GM12878 (cell line): ENCODE data around the gene POLR3A. TPM values are rescaled to one million over a fixed set of nuclear protein-coding genes. Genes with fewer than 3 reads are reported as not detected.

ENCODE experiments used
- ATAC-seq: fragments of 200-7000 bp; cut with Tn5 transposase; 3 replicates; pipeline ENCODE4 v1.9.1; 2020; ENCODE audit warnings: mild to moderate bottlenecking, moderate library complexity
- BruUV-seq: library from RNA; stranded (reverse); fragments of 400-500 nt; replicated peaks from 2 replicates; lab custom pipeline; 2021; lab: Mats Ljungman, UMichigan
- CTCF ChIA-PET: fragments of 300-600 bp; sonication (Branson Sonifier 250); formaldehyde crosslinking; extraction: SDS; loops from one replicate; lab custom pipeline; 2021; ENCODE audit warnings: inconsistent platforms; lab: Yijun Ruan, JAX
- POLR2A ChIA-PET: fragments of 350-600 bp; formaldehyde crosslinking; extraction: SDS; loops from one replicate; lab custom pipeline; 2021; ENCODE audit warnings: inconsistent platforms; lab: Charles Lee
- RAD21 ChIA-PET: fragments of 300-600 bp; sonication (Branson Sonifier 250); formaldehyde crosslinking; loops from one replicate; lab custom pipeline; 2023; ENCODE audit warnings: antibody characterized with exemption; ENCODE audit not compliant: unreplicated experiment; lab: Charles Lee
- SMC1A ChIA-PET: fragments of 300-600 bp; sonication (Branson Sonifier 250); formaldehyde crosslinking; loops from one replicate; lab custom pipeline; 2023; ENCODE audit not compliant: unreplicated experiment, uncharacterized antibody; lab: Charles Lee
- DNase-seq: peaks from one replicate; pipeline ENCODE4 v3.0.0-alpha.2; 2011; ENCODE audit warnings: low read depth, low spot score
- FAIRE-seq: peaks from 3 replicates; lab custom pipeline; 2011; peaks lifted over from hg19 to GRCh38; lab: Jason Lieb, UNC
- H2AFZ ChIP-seq: 2 replicates; pipeline ENCODE4 v1.6.0; 2011; ENCODE audit warnings: low read depth, low read length, control low read depth; ENCODE audit not compliant: control insufficient read depth
- H3K27ac ChIP-seq: 2 replicates; pipeline ENCODE4 v1.5.1; 2011; ENCODE audit warnings: control low read depth; ENCODE audit not compliant: control insufficient read depth, insufficient read depth
- H3K27me3 ChIP-seq, 2 experiments: replicated peaks in 1 of 2; 2 replicates each; pipeline versions ENCODE4 v1.6.0 to v1.6.1; 2011; ENCODE audit warnings: low read length in 1 of 2; ENCODE audit not compliant: control insufficient read depth in 2 of 2, insufficient read depth in 2 of 2
- H3K36me3 ChIP-seq, 2 experiments: 2 replicates each; pipeline ENCODE4 v1.5.1; 2011; ENCODE audit warnings: low read length in 1 of 2; ENCODE audit not compliant: control insufficient read depth in 2 of 2, insufficient read depth in 2 of 2
- H3K4me1 ChIP-seq: 2 replicates; pipeline ENCODE4 v1.6.1; 2011; ENCODE audit warnings: mild to moderate bottlenecking, low read length, moderate library complexity, mixed read lengths; ENCODE audit not compliant: control insufficient read depth, insufficient read depth
- H3K4me2 ChIP-seq: 2 replicates; pipeline ENCODE4 v1.6.0; 2011; ENCODE audit warnings: control low read depth; ENCODE audit not compliant: control insufficient read depth, insufficient read depth
- H3K4me3 ChIP-seq: fragments of 200-600 bp; sonication (generic); 2 replicates; pipeline ENCODE4 v1.5.1; 2016
- H3K79me2 ChIP-seq: 2 replicates; pipeline ENCODE4 v1.6.0; 2011; ENCODE audit warnings: low read length; ENCODE audit not compliant: control insufficient read depth, insufficient read depth
- H3K9ac ChIP-seq: 2 replicates; pipeline ENCODE4 v1.8.0; 2011; ENCODE audit warnings: low read length, control low read depth, mixed read lengths; ENCODE audit not compliant: control insufficient read depth, insufficient read depth
- H3K9me3 ChIP-seq: replicated peaks from 3 replicates; pipeline ENCODE4 v1.5.1; 2011; ENCODE audit warnings: mild to moderate bottlenecking, low read length; ENCODE audit not compliant: control insufficient read depth, insufficient read depth
- H4K20me1 ChIP-seq: 2 replicates; pipeline ENCODE4 v1.6.0; 2011; ENCODE audit not compliant: control insufficient read depth, insufficient read depth
- CBX3 ChIP-seq: fragments of 200-600 bp; sonication (generic); IDR thresholded peaks from 2 replicates; pipeline ENCODE4 v1.6.1; 2016; ENCODE audit warnings: low read depth, borderline replicate concordance
- FOXK2 ChIP-seq: fragments of 450-650 bp; IDR thresholded peaks from 2 replicates; pipeline ENCODE4 v1.6.1; 2017; ENCODE audit warnings: mild to moderate bottlenecking, moderate library complexity
- SRF ChIP-seq, 2 experiments: IDR thresholded peaks; 2 replicates each; pipeline ENCODE4 v1.6.1; 2011; ENCODE audit warnings: low read depth in 2 of 2, low read length in 2 of 2, mild to moderate bottlenecking in 1 of 2, moderate library complexity in 1 of 2
- ZNF622 ChIP-seq: fragments of 450-650 bp; IDR thresholded peaks from 2 replicates; pipeline ENCODE4 v1.6.1; 2017; ENCODE audit warnings: mild to moderate bottlenecking, inconsistent platforms
- WGBS: methylation state at CpG from one replicate; pipeline ENCODE4 v1.1.6; 2016; ENCODE audit warnings: low lambda C conversion rate; ENCODE audit not compliant: insufficient replicate concordance, insufficient coverage; ENCODE audit errors: missing lambda C conversion rate; 5-methylcytosine and 5-hydroxymethylcytosine counted together
- in situ Hi-C: fragments of 300-500 bp; cut with MboI; formaldehyde crosslinking; loops from 9 replicates; pipeline ENCODE4 v1.14.3; 2018; ENCODE audit warnings: mixed read lengths
- intact Hi-C: fragments of 100-400 bp; cut with micrococcal nuclease; formaldehyde crosslinking; loops from one replicate; pipeline ENCODE4 v1.14.2; 2022; ENCODE audit not compliant: unreplicated experiment
- polyA plus RNA-seq, 11 experiments: library from polyadenylated mRNA; depleted of rRNA in 4 of 11; unstranded in 6 of 11; stranded (reverse) in 5 of 11; fragments of >200 nt; fragmentation: Nextera tagmentation in 4 of 11; fragmentation: Illumina TruSeq in 1 of 11; extraction: Ambion mirVana in 4 of 11; extraction: Trizol in 1 of 11; gene quantifications; 1 replicate in 1 of 11; 2 replicates in 10 of 11; pipeline versions ENCODE4 v1.2.1 to v1.2.3, GENCODE V29; 2011 to 2016; ENCODE audit warnings: inconsistent platforms in 2 of 11, missing spikeins in 2 of 11, low read depth in 1 of 11
- total RNA-seq, 4 experiments: library from RNA; depleted of rRNA in 3 of 4; stranded (reverse); fragments of >200 nt in 3 of 4; fragmentation: Illumina TruSeq in 1 of 4; extraction: Trizol in 1 of 4; gene quantifications; 2 replicates each; pipeline versions ENCODE4 v1.2.1 to v1.2.3, GENCODE V29; 2013 to 2021
- TF ChIP-seq, protein P1 (sequence below): fragments of 450-650 bp; IDR thresholded peaks from 2 replicates; pipeline ENCODE4 v1.6.1; 2016; ENCODE audit warnings: mild to moderate bottlenecking
- TF ChIP-seq, protein P2 (sequence below): fragments of 450-650 bp; IDR thresholded peaks from 2 replicates; pipeline ENCODE4 v1.6.1; 2016; ENCODE audit warnings: mild to moderate bottlenecking

Gene POLR3A
- total and polyA plus RNA-seq, 10 of the 15 experiments (the other 5 are each of a cell fraction or from before 2014, with no cell fraction given) = 5.4 to 20.4 (median 14.4) TPM

DNA sequence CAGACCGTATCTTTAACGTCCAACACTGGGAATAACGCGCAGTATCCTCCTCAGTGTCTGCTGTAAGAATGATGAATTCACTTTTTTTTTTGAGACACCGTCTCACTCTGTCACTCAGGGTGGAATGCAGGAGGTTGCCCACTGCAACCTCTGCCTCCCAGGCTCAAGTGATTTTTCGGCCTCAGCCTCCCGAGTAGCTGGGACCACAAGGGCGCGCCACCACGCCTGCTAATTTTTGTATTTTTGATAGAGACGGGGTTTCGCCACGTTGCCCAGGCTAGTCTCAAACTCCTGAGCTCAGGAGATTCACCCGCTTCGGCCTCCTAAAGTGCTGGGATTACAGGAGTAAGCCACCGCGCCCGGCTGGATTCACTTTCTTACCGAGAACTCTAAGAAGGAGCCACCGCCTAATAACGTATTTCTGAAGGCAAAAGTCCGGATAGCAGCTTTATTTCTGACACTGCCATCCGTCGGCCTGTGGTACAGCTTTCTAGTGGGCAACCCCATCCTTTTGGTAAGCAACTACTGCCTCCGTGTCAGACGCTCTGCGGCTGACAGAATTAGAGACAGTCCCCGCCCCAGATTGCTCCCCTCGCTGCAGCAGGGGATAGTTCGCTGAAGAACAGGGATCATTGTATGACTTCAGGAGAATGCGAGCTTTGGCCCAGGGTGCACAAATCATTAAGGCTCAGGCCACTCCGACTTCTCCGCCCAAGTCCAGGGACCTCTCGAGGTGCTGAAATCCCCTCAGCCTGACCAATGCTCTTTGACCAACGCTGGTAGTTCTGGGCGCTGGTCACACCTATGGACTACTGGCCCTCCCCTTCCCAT is 662 bp downstream of the POLR3A start:
- ChIA-PET POLR2A (interaction anchor here (0.9 kb wide), 1 partner anchor 12 kb away, joined by 3 read pairs; no protein-coding TSS in a partner anchor), CTCF (interaction anchor here (0.9 to 1.2 kb wide), 3 partner anchors 10 to 24 kb away, joined by 3 read pairs; no protein-coding TSS in a partner anchor), RAD21 (no interaction called here), SMC1A (interaction anchor here (1.0 to 1.9 kb wide), 3 partner anchors 179 to 184 kb away, joined by 3 to 7 read pairs (median 4); no protein-coding TSS in a partner anchor)
- Histone ChIP-seq H3K4me1 (peaks cover 9% of the 10 kb centered on the region; the same call in 1 of the 2 replicates), H3K9ac (peak overlapping the region; percentile 97), H3K4me2 (peak overlapping the region; percentile 61), H3K9me3 (no peaks in the 10 kb centered on the region), H2AFZ (peak overlapping the region; percentile 97), H3K36me3 (peaks cover 0 to 17% of the 10 kb centered on the region in 2 experiments; a peak in 3 of 4 replicates), H3K4me3 (peak overlapping the region; percentile 97), H3K27ac (peak overlapping the region; percentile 92), H3K27me3 (no peaks in the 10 kb centered on the region), H4K20me1 (no peaks in the 10 kb centered on the region), H3K79me2 (peaks cover 19% of the 10 kb centered on the region)
- DNase-seq = no peak
- WGBS = 48% methylated on average over 36 of the region's 36 CpGs
- no TSS peak for BruUV-seq
- TF ChIP-seq SRF (IDR thresholded peaks at IDR 0.05; ENCODE audit: low read depth in 2 of 2, low read length in 2 of 2) (0 out of 4 replicates have a peak, but pooled peaks of 1 of the 2 experiments have one; percentile 4), CBX3 (no peak), FOXK2 (no peak), ZNF622 (no peak)
- TF ChIP-seq, protein P1, sequence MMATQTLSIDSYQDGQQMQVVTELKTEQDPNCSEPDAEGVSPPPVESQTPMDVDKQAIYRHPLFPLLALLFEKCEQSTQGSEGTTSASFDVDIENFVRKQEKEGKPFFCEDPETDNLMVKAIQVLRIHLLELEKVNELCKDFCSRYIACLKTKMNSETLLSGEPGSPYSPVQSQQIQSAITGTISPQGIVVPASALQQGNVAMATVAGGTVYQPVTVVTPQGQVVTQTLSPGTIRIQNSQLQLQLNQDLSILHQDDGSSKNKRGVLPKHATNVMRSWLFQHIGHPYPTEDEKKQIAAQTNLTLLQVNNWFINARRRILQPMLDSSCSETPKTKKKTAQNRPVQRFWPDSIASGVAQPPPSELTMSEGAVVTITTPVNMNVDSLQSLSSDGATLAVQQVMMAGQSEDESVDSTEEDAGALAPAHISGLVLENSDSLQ = no peak
- TF ChIP-seq, protein P2, sequence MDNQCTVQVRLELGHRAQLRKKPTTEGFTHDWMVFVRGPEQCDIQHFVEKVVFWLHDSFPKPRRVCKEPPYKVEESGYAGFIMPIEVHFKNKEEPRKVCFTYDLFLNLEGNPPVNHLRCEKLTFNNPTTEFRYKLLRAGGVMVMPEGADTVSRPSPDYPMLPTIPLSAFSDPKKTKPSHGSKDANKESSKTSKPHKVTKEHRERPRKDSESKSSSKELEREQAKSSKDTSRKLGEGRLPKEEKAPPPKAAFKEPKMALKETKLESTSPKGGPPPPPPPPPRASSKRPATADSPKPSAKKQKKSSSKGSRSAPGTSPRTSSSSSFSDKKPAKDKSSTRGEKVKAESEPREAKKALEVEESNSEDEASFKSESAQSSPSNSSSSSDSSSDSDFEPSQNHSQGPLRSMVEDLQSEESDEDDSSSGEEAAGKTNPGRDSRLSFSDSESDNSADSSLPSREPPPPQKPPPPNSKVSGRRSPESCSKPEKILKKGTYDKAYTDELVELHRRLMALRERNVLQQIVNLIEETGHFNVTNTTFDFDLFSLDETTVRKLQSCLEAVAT = peak; percentile 37
- FAIRE-seq = no peak
- ATAC-seq = peak; percentile 20
- in situ Hi-C loops (no loop called here), intact Hi-C loops (loop anchor here (5.0 kb wide), 1 partner anchor 181 kb away; no protein-coding TSS in a partner anchor)
